GM12878 (cell line): ENCODE results near the gene AFF1. TPM values are rescaled to one million over a fixed set of nuclear protein-coding genes. Genes with fewer than 3 reads are reported as not detected.

Experiments used
- ATAC-seq: fragments of 200-7000 bp; cut with Tn5 transposase; 3 replicates; pipeline ENCODE4 v1.9.1; 2020; ENCODE audit warnings: mild to moderate bottlenecking, moderate library complexity
- BruUV-seq: library from RNA; stranded (reverse); fragments of 400-500 nt; replicated peaks from 2 replicates; lab custom pipeline; 2021; lab: Mats Ljungman, UMichigan
- CTCF ChIA-PET: fragments of 300-600 bp; sonication (Branson Sonifier 250); formaldehyde crosslinking; extraction: SDS; loops from one replicate; lab custom pipeline; 2021; ENCODE audit warnings: inconsistent platforms; lab: Yijun Ruan, JAX
- POLR2A ChIA-PET: fragments of 350-600 bp; formaldehyde crosslinking; extraction: SDS; loops from one replicate; lab custom pipeline; 2021; ENCODE audit warnings: inconsistent platforms; lab: Charles Lee
- RAD21 ChIA-PET: fragments of 300-600 bp; sonication (Branson Sonifier 250); formaldehyde crosslinking; loops from one replicate; lab custom pipeline; 2023; ENCODE audit warnings: antibody characterized with exemption; ENCODE audit not compliant: unreplicated experiment; lab: Charles Lee
- SMC1A ChIA-PET: fragments of 300-600 bp; sonication (Branson Sonifier 250); formaldehyde crosslinking; loops from one replicate; lab custom pipeline; 2023; ENCODE audit not compliant: unreplicated experiment, uncharacterized antibody; lab: Charles Lee
- DNase-seq: peaks from one replicate; pipeline ENCODE4 v3.0.0-alpha.2; 2011; ENCODE audit warnings: low read depth, low spot score
- FAIRE-seq: peaks from 3 replicates; lab custom pipeline; 2011; peaks lifted over from hg19 to GRCh38; lab: Jason Lieb, UNC
- H2AFZ ChIP-seq: 2 replicates; pipeline ENCODE4 v1.6.0; 2011; ENCODE audit warnings: low read depth, low read length, control low read depth; ENCODE audit not compliant: control insufficient read depth
- H3K27ac ChIP-seq: 2 replicates; pipeline ENCODE4 v1.5.1; 2011; ENCODE audit warnings: control low read depth; ENCODE audit not compliant: control insufficient read depth, insufficient read depth
- H3K27me3 ChIP-seq, 2 experiments: replicated peaks in 1 of 2; 2 replicates each; pipeline versions ENCODE4 v1.6.0 to v1.6.1; 2011; ENCODE audit warnings: low read length in 1 of 2; ENCODE audit not compliant: control insufficient read depth in 2 of 2, insufficient read depth in 2 of 2
- H3K36me3 ChIP-seq, 2 experiments: 2 replicates each; pipeline ENCODE4 v1.5.1; 2011; ENCODE audit warnings: low read length in 1 of 2; ENCODE audit not compliant: control insufficient read depth in 2 of 2, insufficient read depth in 2 of 2
- H3K4me1 ChIP-seq: 2 replicates; pipeline ENCODE4 v1.6.1; 2011; ENCODE audit warnings: mild to moderate bottlenecking, low read length, moderate library complexity, mixed read lengths; ENCODE audit not compliant: control insufficient read depth, insufficient read depth
- H3K4me2 ChIP-seq: 2 replicates; pipeline ENCODE4 v1.6.0; 2011; ENCODE audit warnings: control low read depth; ENCODE audit not compliant: control insufficient read depth, insufficient read depth
- H3K4me3 ChIP-seq: fragments of 200-600 bp; sonication (generic); 2 replicates; pipeline ENCODE4 v1.5.1; 2016
- H3K79me2 ChIP-seq: 2 replicates; pipeline ENCODE4 v1.6.0; 2011; ENCODE audit warnings: low read length; ENCODE audit not compliant: control insufficient read depth, insufficient read depth
- H3K9ac ChIP-seq: 2 replicates; pipeline ENCODE4 v1.8.0; 2011; ENCODE audit warnings: low read length, control low read depth, mixed read lengths; ENCODE audit not compliant: control insufficient read depth, insufficient read depth
- H3K9me3 ChIP-seq: replicated peaks from 3 replicates; pipeline ENCODE4 v1.5.1; 2011; ENCODE audit warnings: mild to moderate bottlenecking, low read length; ENCODE audit not compliant: control insufficient read depth, insufficient read depth
- H4K20me1 ChIP-seq: 2 replicates; pipeline ENCODE4 v1.6.0; 2011; ENCODE audit not compliant: control insufficient read depth, insufficient read depth
- ETV6 ChIP-seq, 2 experiments: fragments of 450-650 bp in 1 of 2; IDR thresholded peaks in 1 of 2; conservative IDR thresholded peaks in 1 of 2; 2 replicates each; pipeline ENCODE4 v1.6.1; 2014; ENCODE audit warnings: antibody characterized with exemption in 1 of 2, borderline replicate concordance in 1 of 2, low read depth in 1 of 2, mild to moderate bottlenecking in 1 of 2, moderate library complexity in 1 of 2
- NRF1 ChIP-seq: conservative IDR thresholded peaks from 2 replicates; pipeline ENCODE4 v1.6.1; 2011; ENCODE audit warnings: mild to moderate bottlenecking, low read depth, low read length, improper control_type of control experiment
- SPI1 ChIP-seq: IDR thresholded peaks from 2 replicates; pipeline ENCODE4 v1.6.1; 2011; ENCODE audit warnings: low read depth, mild to moderate bottlenecking, low read length, moderate library complexity, borderline replicate concordance; ENCODE audit not compliant: insufficient read depth
- TBL1XR1 ChIP-seq: IDR thresholded peaks from 2 replicates; pipeline ENCODE4 v1.6.1; 2012; ENCODE audit warnings: low read depth, low read length, improper control_type of control experiment
- WGBS: methylation state at CpG from one replicate; pipeline ENCODE4 v1.1.6; 2016; ENCODE audit warnings: low lambda C conversion rate; ENCODE audit not compliant: insufficient replicate concordance, insufficient coverage; ENCODE audit errors: missing lambda C conversion rate; 5-methylcytosine and 5-hydroxymethylcytosine counted together
- in situ Hi-C: fragments of 300-500 bp; cut with MboI; formaldehyde crosslinking; loops from 9 replicates; pipeline ENCODE4 v1.14.3; 2018; ENCODE audit warnings: mixed read lengths
- intact Hi-C: fragments of 100-400 bp; cut with micrococcal nuclease; formaldehyde crosslinking; loops from one replicate; pipeline ENCODE4 v1.14.2; 2022; ENCODE audit not compliant: unreplicated experiment
- polyA plus RNA-seq, 11 experiments: library from polyadenylated mRNA; depleted of rRNA in 4 of 11; unstranded in 6 of 11; stranded (reverse) in 5 of 11; fragments of >200 nt; fragmentation: Nextera tagmentation in 4 of 11; fragmentation: Illumina TruSeq in 1 of 11; extraction: Ambion mirVana in 4 of 11; extraction: Trizol in 1 of 11; gene quantifications; 1 replicate in 1 of 11; 2 replicates in 10 of 11; pipeline versions ENCODE4 v1.2.1 to v1.2.3, GENCODE V29; 2011 to 2016; ENCODE audit warnings: inconsistent platforms in 2 of 11, missing spikeins in 2 of 11, low read depth in 1 of 11
- total RNA-seq, 4 experiments: library from RNA; depleted of rRNA in 3 of 4; stranded (reverse); fragments of >200 nt in 3 of 4; fragmentation: Illumina TruSeq in 1 of 4; extraction: Trizol in 1 of 4; gene quantifications; 2 replicates each; pipeline versions ENCODE4 v1.2.1 to v1.2.3, GENCODE V29; 2013 to 2021
- TF ChIP-seq, protein P1 (sequence below): IDR thresholded peaks from 2 replicates; pipeline ENCODE4 v1.6.1; 2011; ENCODE audit warnings: borderline replicate concordance, low read depth, mild to moderate bottlenecking, moderate library complexity, mixed read lengths, low read length; ENCODE audit not compliant: insufficient read depth; ENCODE audit errors: extremely low read length
- TF ChIP-seq, protein P2 (sequence below): fragments of 450-650 bp; IDR thresholded peaks from 2 replicates; pipeline ENCODE4 v1.6.1; 2017; ENCODE audit warnings: mild to moderate bottlenecking, low read depth, inconsistent platforms; ENCODE audit not compliant: poor library complexity, severe bottlenecking

AFF1 gene
- total and polyA plus RNA-seq, 10 of the 15 experiments (the other 5 are each of a cell fraction or from before 2014, with no cell fraction given) = 3.5 to 56.1 (median 21.5) TPM

GRCh38 chr4:87053176-87053658 lies 118.4 kb downstream of the AFF1 start:
- no peaks in the 10 kb centered on the region for H4K20me1 ChIP-seq
- peaks cover 86% of the 10 kb centered on the region for H3K79me2 ChIP-seq
- RAD21 ChIA-PET = interaction anchor here (0.9 to 3.7 kb wide), 7 partner anchors 12 to 131 kb away, joined by 3 to 13 read pairs (median 6); partner anchors contain the start of gene AFF1
- DNase-seq (no peak), ATAC-seq (peak; percentile 6; the same call in 2 of the 3 replicates), FAIRE-seq (no peak)
- in situ Hi-C loops (no loop called here), intact Hi-C loops (no loop called here)
- H3K9ac ChIP-seq = no peak overlapping the region
- no peak overlapping the region for H3K4me3 ChIP-seq
- H3K4me1 ChIP-seq = peaks cover 32% of the 10 kb centered on the region
- no peaks in the 10 kb centered on the region for H3K27me3 ChIP-seq
- TF ChIP-seq NRF1 (no peak), SPI1 (no peak), ETV6 (conservative IDR thresholded peaks at IDR 0.05 in 1 of 2, IDR thresholded peaks at IDR 0.05 in 1 of 2; ENCODE audit: borderline replicate concordance in 1 of 2, low read depth in 1 of 2) (no peak), TBL1XR1 (no peak)
- TF ChIP-seq, protein P1, sequence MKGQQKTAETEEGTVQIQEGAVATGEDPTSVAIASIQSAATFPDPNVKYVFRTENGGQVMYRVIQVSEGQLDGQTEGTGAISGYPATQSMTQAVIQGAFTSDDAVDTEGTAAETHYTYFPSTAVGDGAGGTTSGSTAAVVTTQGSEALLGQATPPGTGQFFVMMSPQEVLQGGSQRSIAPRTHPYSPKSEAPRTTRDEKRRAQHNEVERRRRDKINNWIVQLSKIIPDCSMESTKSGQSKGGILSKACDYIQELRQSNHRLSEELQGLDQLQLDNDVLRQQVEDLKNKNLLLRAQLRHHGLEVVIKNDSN = no peak
- TF ChIP-seq, protein P2, sequence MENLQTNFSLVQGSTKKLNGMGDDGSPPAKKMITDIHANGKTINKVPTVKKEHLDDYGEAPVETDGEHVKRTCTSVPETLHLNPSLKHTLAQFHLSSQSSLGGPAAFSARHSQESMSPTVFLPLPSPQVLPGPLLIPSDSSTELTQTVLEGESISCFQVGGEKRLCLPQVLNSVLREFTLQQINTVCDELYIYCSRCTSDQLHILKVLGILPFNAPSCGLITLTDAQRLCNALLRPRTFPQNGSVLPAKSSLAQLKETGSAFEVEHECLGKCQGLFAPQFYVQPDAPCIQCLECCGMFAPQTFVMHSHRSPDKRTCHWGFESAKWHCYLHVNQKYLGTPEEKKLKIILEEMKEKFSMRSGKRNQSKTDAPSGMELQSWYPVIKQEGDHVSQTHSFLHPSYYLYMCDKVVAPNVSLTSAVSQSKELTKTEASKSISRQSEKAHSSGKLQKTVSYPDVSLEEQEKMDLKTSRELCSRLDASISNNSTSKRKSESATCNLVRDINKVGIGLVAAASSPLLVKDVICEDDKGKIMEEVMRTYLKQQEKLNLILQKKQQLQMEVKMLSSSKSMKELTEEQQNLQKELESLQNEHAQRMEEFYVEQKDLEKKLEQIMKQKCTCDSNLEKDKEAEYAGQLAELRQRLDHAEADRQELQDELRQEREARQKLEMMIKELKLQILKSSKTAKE = no peak
- no peaks in the 10 kb centered on the region for H3K9me3 ChIP-seq
- peaks cover 2 to 10% of the 10 kb centered on the region in 2 experiments for H3K36me3 ChIP-seq
- H3K4me2 ChIP-seq = no peak overlapping the region
- WGBS = 80% methylated on average over 3 of the region's 3 CpGs
- POLR2A ChIA-PET = interaction anchor here (1.3 to 1.7 kb wide), 3 partner anchors 21 to 44 kb away, joined by 3 to 8 read pairs (median 4); no protein-coding TSS in a partner anchor
- CTCF ChIA-PET = interaction anchor here (1.1 to 4.2 kb wide), 4 partner anchors 10 to 130 kb away, joined by 3 to 19 read pairs (median 7); no protein-coding TSS in a partner anchor
- BruUV-seq = no TSS peak
- SMC1A ChIA-PET = interaction anchor here (1.0 to 6.9 kb wide), 12 partner anchors 10 to 130 kb away, joined by 3 to 57 read pairs (median 6); no protein-coding TSS in a partner anchor
- 0 out of 2 replicates have a peak overlapping the region, but pooled peaks have one; percentile 15 for H3K27ac ChIP-seq
- no peak overlapping the region for H2AFZ ChIP-seq
